ENCODE data around the gene FOLR1. TPM values are rescaled to one million over a fixed set of nuclear protein-coding genes. Genes with fewer than 3 reads are reported as not detected.
A peak's percentile ranks its signal among the peaks of the same experiment; 100 is the strongest.

The FOLR1 gene
- total RNA-seq, 4 donors from 2014 or later = 0.40 to 1.0 TPM; not detected in 2

GRCh38 chr11:72236083-72236697, 44.2 kb downstream of the FOLR1 start:
- TF ChIP-seq CTCF (IDR thresholded peaks at IDR 0.05) (no peak), EP300 (IDR thresholded peaks at IDR 0.05) (no peak), POLR2AphosphoS5 (IDR thresholded peaks at IDR 0.05) (no peak), POLR2A (IDR thresholded peaks at IDR 0.05; ENCODE audit: low read depth) (no peak)
- H3K4me3 ChIP-seq = no peak overlapping the region
- WGBS = 38% methylated on average over 4 of the region's 4 CpGs
- peaks cover 37 to 73% (median 70%) of the 10 kb centered on the region in 4 donors for H3K36me3 ChIP-seq
- H3K4me1 ChIP-seq = peaks cover 46 to 85% (median 67%) of the 10 kb centered on the region in 4 donors
- H3K9me3 ChIP-seq = no peaks in the 10 kb centered on the region
- peaks cover 0 to 7% (median 3%) of the 10 kb centered on the region in 4 donors for H3K27me3 ChIP-seq
- H3K27ac ChIP-seq (replicated peaks in 1 of 4) = peak overlapping the region; percentile 58 to 86 (median 78)
- intact Hi-C loops (cut with DNase I) = loop anchor here (5.0 kb wide), 1 partner anchor 181 kb away; no protein-coding TSS in a partner anchor
- DNase-seq (ENCODE audit: extremely low spot score) = no peak

GRCh38 chr11:72236774-72237111, 44.8 kb downstream of the FOLR1 start:
- WGBS = 94% methylated on average over 2 of the region's 2 CpGs
- peak overlapping the region; percentile 76 to 86 (median 78) for H3K27ac ChIP-seq (replicated peaks in 1 of 4)
- intact Hi-C loops (cut with DNase I) = loop anchor here (5.0 kb wide), 1 partner anchor 181 kb away; no protein-coding TSS in a partner anchor
- no peak for DNase-seq (ENCODE audit: extremely low spot score)
- peaks cover 0 to 13% (median 4%) of the 10 kb centered on the region in 4 donors for H3K27me3 ChIP-seq
- peaks cover 32 to 67% (median 64%) of the 10 kb centered on the region in 4 donors for H3K36me3 ChIP-seq
- no peak overlapping the region for H3K4me3 ChIP-seq
- no peaks in the 10 kb centered on the region for H3K9me3 ChIP-seq
- H3K4me1 ChIP-seq = peaks cover 42 to 87% (median 68%) of the 10 kb centered on the region in 4 donors
- TF ChIP-seq EP300 (IDR thresholded peaks at IDR 0.05) = no peak

- intact Hi-C loops (cut with DNase I) = loop anchor here (5.0 kb wide), 1 partner anchor 180 kb away; no protein-coding TSS in a partner anchor
- H3K4me1 ChIP-seq = peaks cover 42 to 87% (median 68%) of the 10 kb centered on the region in 4 donors
- peak overlapping the region; percentile 76 to 86 (median 78) for H3K27ac ChIP-seq (replicated peaks in 1 of 4)
Observed at GRCh38 chr11:72237112-72237931, 45.4 kb downstream of the FOLR1 start.

DNA sequence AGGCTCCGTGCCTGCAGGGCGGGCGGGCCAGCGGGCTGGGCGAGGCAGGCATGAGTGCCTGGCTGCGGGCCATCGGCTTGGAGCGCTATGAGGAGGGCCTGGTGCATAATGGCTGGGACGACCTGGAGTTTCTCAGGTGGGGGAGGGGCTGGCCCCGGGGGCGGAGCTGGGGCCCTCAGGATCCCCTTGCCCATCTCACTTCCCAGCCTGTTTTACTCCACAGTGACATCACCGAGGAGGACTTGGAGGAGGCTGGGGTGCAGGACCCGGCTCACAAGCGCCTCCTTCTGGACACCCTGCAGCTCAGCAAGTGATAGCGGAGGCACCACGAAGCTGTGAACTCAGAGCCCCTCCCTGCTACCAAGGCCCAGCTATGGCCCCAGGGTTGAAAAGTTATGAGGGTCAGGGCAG, 46.1 kb downstream of the FOLR1 start:
- Histone ChIP-seq H3K27ac (replicated peaks in 1 of 4) (peak overlapping the region; percentile 76 to 86 (median 78)), H3K27me3 (peaks cover 2 to 26% (median 9%) of the 10 kb centered on the region in 4 donors), H3K9me3 (no peaks in the 10 kb centered on the region), H3K36me3 (peaks cover 22 to 54% (median 51%) of the 10 kb centered on the region in 4 donors), H3K4me3 (no peak overlapping the region), H3K4me1 (peaks cover 42 to 82% (median 68%) of the 10 kb centered on the region in 4 donors)
- no peak for DNase-seq (ENCODE audit: extremely low spot score)
- 50% methylated on average over 11 of the region's 16 CpGs for WGBS
- intact Hi-C loops (cut with DNase I) = loop anchor here (1.0 to 5.0 kb wide), 2 partner anchors 14 to 179 kb away; partner anchors contain the start of gene INPPL1
- TF ChIP-seq CTCF (IDR thresholded peaks at IDR 0.05) = peak; percentile 71 to 91 (median 80)
- TF ChIP-seq POLR2A (IDR thresholded peaks at IDR 0.05; ENCODE audit: low read depth) = no peak
- no peak for TF ChIP-seq POLR2AphosphoS5 (IDR thresholded peaks at IDR 0.05)
- TF ChIP-seq EP300 (IDR thresholded peaks at IDR 0.05) = no peak

More at GRCh38 chr11:72237112-72237931, 45.4 kb downstream of the FOLR1 start:
- H3K4me3 ChIP-seq = no peak overlapping the region
- H3K36me3 ChIP-seq = peaks cover 28 to 61% (median 58%) of the 10 kb centered on the region in 4 donors
- no peak for TF ChIP-seq POLR2AphosphoS5 (IDR thresholded peaks at IDR 0.05)
- TF ChIP-seq POLR2A (IDR thresholded peaks at IDR 0.05; ENCODE audit: low read depth) = no peak
- TF ChIP-seq EP300 (IDR thresholded peaks at IDR 0.05) = no peak
- TF ChIP-seq CTCF (IDR thresholded peaks at IDR 0.05) = no peak
- WGBS = 74% methylated on average over 8 of the region's 22 CpGs
- peaks cover 0 to 19% (median 5%) of the 10 kb centered on the region in 4 donors for H3K27me3 ChIP-seq
- no peak for DNase-seq (ENCODE audit: extremely low spot score)
- no peaks in the 10 kb centered on the region for H3K9me3 ChIP-seq

Measured in esophagus muscularis mucosa (tissue), 4 donors.